NCI-H2081 (cell line): ENCODE measurements around the gene GALNT15.

Experiments used
- DNase-seq, 2 experiments: peaks; one replicate each; lab custom pipeline; 2025; lab: John Stamatoyannopoulos, UW

GALNT15 gene

DNA sequence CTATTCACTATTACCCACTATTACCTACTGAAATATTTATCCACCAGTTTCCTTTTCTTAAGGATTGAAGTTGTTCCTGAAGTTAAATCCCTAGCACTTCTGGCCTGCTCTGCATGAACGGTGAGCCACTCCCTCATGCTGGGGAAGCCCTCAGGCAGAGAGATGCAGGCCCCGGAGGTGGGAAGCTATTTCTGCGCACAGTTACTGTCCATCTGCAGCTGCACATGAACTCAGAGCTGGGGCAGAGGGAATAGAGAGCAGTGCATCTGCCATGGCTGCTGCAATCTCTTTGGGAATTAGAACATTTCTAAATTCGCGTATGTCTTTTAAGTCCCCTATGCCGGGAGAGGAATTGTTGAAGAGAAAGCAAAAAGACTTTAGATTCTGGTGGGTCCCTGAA is 6.3 kb upstream of the GALNT15 start:
- no peak for DNase-seq

- DNase-seq: no peak
Observed at GRCh38 chr3:16171009-16171408, 3.5 kb upstream of the GALNT15 start.

DNA sequence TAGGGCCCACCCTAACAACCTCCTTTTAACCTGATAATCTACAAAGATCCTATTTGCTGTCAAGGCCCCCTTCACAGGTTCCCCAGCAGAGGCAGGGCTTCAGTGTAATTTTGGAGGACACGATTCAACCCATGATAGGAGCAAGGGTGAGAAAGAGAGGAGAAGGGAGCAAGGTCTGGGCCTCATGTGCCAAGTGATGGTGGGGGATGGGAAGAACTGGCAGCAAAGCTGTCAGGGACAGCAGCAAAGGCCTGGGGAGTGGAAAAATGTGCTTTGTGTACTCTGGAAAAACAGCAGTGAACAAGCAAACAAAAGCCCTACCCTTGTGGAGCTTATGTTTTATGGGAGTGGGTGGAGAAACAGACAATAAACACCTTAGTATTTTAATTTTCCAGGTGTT is 2.7 kb upstream of the GALNT15 start:
- no peak for DNase-seq

DNA sequence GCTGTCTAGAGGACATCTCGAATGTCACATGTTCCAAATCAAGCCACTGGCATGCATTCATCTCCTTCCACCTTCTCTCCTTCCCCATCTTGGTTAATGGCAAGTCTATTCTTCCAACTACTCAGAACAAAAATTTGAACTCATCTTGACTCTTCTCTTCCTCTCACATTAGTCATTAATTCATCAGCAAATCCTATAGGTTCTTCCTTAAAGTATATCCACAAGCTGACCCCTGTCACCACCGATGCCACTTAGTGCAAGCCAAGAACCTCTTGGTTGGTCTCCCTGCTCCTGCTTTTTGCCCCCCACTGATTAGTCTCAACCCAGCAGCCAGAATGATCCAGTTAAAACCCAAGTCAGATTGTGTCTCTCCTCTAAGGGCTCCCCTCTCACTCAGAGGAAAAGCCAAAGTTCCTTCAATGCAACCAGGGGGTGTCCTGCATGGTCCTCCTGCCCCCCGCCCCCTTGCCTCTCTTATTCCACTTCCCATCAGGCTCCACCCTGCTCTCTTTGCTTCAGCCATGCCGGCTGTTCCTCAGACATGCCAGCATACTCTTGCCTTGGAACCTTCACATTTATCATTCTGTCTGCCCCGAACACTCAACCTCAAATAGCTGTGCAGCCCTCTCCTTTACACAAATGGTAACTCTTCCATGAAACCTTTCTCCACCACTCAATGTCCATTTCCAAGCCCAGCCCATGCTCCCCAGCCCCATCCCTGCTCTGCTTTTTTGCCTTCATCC is 1.0 kb upstream of the GALNT15 start:
- DNase-seq: no peak

- DNase-seq: no peak
Observed at GRCh38 chr3:16174026-16174355, 489 bp upstream of the GALNT15 start.

GRCh38 chr3:16174976-16175901 is 759 bp downstream of the GALNT15 start:
- DNase-seq: no peak

- no peak for DNase-seq
Observed at GRCh38 chr3:16176391-16177030, 2.0 kb downstream of the GALNT15 start.

DNA sequence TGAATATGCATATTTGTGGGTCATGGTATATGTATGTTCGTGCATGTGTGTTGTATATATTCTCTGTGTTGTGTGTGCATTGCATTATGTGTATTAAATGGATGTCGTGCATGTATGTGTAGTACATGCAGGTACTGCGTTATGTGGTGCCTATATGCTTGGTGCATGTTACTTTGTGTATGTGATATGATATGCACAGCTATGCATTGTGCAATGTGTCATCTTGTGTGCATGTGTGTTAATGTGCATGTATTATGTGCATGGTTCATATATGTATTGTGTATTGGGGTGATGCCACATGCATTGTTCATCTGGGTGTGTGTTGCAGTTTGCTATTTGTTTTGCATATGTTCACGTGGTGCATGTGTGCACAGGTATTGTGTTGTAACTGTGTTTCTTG is 2.9 kb downstream of the GALNT15 start:
- DNase-seq: no peak

DNA sequence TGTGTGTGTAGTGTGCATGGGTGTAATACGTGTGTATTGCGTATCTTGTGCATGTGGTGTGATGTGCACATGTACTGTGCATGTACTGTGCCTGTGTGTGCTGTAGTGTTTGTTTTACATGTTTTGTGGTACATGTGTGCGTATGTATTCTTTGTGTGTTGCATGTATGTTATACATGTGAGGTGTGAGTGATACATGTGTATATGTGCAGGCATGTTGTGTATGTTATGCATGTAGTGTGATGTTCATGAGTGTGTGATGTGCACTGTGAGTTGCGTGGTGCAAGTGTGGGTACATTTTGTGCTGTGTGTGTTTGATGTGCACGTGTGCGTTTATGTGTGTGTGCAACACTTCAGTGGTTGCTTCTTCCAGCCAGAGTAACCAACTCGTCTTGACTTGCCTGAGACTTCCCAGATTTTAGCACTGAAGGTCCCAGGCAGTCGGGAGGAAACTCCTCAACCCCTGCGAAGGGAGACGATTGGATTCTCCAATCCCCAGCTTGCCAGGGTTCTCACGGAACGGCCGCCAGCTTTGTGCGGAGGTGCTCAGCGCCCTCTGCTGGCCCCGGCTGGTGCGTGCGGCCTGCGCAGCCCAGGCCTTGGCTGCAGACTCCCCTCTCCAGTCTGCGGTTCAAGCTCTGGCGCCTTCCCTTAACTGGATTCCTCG is 3.6 kb downstream of the GALNT15 start:
- DNase-seq: no peak

DNA sequence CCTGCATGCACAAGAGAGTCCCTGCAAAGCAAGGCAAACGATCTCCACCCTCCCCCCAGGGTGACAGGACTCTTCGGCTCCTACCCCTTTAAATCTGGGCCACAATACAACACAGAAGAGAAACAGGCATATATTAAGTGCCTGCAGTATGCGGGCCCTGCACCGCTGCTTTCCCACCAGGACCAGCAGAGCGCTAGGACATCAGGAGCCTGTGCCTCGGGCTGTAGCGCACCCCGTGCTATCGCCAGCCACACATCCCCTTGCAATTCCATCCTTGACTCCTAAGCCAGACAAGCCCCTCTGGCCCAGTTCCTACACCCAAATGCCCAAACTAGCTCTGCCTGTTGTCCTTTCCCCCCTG is 4.1 kb downstream of the GALNT15 start:
- DNase-seq: no peak

DNA sequence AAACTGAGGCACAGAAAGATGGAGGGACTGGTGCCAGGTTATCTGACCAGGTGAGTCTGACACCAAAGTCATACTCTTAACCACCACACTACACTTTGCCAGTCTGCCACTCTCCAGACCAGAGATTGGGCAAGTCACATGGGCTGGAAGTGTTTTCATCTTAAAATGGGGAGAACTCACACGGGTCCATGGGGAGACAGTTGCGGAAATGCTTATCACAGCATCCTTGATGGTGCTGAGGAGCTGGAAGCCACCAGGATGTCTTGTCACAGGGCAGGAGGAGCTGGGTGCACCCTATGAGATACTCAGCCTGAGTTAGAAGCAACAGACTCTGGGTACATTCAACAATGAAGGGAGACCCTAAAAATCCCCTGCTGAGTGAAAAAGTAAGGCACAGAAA is 4.8 kb downstream of the GALNT15 start:
- no peak for DNase-seq

- DNase-seq: no peak
Observed at GRCh38 chr3:16179771-16180736, 5.6 kb downstream of the GALNT15 start.

- DNase-seq: no peak
Observed at GRCh38 chr3:16180737-16181134, 6.3 kb downstream of the GALNT15 start.

DNA sequence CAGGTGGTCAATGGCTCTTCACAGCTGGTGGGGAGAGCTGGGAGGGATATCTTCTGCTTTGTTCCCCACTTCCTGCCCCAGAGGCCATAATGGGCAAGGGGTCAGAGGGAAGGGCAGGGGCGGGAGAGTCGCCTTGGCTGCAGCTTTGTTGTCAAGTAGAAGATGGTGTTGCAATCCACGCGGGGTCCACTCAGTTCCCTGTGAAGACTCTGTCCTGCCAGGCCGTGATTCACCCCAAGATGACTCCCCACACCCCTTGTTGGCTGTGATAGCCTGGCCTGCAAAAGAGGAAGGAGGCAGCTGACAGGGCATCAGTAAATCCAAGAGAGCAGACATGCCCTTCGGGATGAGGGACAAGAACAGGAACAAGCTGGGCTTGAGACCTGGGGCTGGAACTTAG is 6.9 kb downstream of the GALNT15 start:
- no peak for DNase-seq

DNA sequence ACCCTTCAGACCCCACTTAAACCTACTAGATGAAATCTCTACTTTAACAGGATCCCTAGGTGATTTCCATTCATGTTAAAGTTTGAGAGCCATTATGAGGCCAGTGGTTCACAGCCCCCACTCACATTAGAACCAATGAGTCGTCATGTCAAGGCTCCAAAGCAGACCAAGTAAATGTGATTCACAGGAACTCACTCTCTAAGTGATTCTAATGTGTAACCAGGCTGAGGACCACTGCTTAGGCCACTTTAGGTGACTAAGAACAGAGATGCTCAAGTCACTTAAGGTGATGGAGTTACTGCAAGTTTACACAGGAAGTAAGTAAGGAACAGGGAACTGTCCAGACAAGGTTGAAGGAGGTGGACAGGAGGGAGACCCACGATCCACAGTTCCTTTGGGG is 7.7 kb downstream of the GALNT15 start:
- no peak for DNase-seq

GRCh38 chr3:16182612-16183011 is 8.1 kb downstream of the GALNT15 start:
- no peak for DNase-seq

- DNase-seq: no peak
Observed at GRCh38 chr3:16183082-16183481, 8.6 kb downstream of the GALNT15 start.

GRCh38 chr3:16183601-16184270 is 9.3 kb downstream of the GALNT15 start:
- DNase-seq: no peak

- no peak for DNase-seq
Observed at GRCh38 chr3:16186086-16186485, 11.6 kb downstream of the GALNT15 start.

DNA sequence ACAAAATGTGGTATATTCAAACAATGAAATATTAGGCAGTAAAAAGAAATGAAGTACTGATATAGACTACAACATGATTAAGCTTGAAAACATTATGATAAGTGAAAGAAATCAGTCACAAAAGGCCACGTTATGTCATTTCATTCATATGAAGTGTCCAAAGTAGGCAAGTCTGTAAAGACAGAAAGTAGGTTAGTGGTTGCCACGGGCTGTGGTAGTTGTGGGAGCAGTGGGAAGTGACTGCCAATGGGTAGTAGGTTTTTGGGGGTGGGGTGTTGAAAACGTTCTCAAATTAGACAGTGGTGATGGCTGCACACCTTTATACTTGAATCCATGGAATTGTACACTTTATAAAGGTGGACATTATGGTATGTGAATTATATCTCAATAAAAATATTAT is 12.1 kb downstream of the GALNT15 start:
- no peak for DNase-seq
